OCI-LY1 (cell line): ENCODE results near the gene COG8.

Experiments used
- CTCF ChIP-seq: fragments of 200-600 bp; sonication (generic), shearing (Covaris generic); IDR thresholded peaks from 2 replicates; pipeline ENCODE4 v1.5.1; 2017; ENCODE audit warnings: mild to moderate bottlenecking, antibody characterized with exemption, low read length, moderate library complexity, mixed read lengths
- EZH2 ChIP-seq: fragments of 200-600 bp; sonication (generic), shearing (Covaris generic); IDR thresholded peaks from 2 replicates; pipeline ENCODE4 v1.8.0; 2017; ENCODE audit warnings: borderline replicate concordance, mixed run types, mild to moderate bottlenecking, antibody characterized with exemption, low read length, moderate library complexity, mixed read lengths

GRCh38 chr16:69307091-69307490, 32.3 kb downstream of the COG8 start:
- TF ChIP-seq EZH2 = no peak
- TF ChIP-seq CTCF = no peak
